Right forelimb (tissue), 1 donor: Measurements from ENCODE around the gene CDK18.

Experiments used
- DNase-seq: peaks from one replicate; pipeline ENCODE4 v3.0.0-alpha.2; 2018

The CDK18 gene

DNA sequence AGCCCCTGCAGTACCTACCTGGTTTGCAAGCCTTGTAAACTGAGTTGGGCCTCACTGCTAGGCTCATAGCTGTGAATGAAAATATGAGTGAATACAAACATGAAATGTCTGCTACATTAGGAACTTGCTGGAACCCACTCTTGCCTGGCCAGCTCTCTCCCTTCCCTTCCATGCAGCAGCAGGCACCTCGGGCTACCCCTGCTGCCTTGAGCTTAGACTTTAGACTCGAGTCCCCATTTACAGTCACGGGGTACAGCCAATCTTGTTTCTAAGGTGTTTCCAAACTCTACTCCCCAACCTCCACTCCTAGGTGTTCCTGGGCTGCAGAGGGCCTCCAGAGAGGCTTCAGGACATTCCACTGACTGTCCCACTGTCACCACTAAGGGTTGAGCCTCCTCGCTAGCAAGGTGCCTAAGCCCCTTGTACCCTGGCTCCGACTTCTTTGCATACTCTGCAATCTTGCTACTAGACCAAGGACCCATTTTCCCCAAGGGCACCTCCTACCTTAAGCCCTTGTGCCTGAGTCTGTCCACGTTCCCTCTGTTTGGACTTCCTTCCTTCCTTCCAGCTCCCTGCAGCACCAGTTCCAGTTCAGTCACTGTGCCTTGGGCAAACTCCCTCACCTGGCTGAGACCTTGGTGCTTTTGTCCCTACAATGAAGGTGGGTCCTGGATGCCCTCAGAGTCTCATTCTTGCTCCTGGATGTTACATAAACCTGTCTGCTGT lies 36.9 kb downstream of the CDK18 start:
- DNase-seq: no peak

DNA sequence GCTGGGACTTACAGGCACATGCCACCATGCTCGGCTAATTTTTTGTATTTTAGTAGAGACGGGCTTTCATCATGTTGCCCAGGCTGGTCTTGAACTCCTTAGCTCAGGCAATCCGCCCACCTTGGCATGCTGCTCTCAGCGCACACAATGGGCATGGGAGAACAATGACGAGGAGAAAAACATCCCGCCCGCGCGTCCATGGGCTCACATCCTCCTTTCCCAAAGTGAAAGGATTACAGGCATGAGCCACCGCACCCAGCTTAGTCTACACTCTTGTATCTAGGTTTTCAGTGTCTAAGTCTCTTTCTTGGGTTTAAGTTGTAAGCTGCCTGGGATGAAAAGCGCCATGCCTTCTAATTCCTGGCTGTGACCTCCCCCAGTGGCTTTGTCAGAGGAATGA lies 37.9 kb downstream of the CDK18 start:
- no peak for DNase-seq

- DNase-seq: peak; percentile 77
Observed at GRCh38 chr1:205543351-205544301, 39.2 kb downstream of the CDK18 start.

DNA sequence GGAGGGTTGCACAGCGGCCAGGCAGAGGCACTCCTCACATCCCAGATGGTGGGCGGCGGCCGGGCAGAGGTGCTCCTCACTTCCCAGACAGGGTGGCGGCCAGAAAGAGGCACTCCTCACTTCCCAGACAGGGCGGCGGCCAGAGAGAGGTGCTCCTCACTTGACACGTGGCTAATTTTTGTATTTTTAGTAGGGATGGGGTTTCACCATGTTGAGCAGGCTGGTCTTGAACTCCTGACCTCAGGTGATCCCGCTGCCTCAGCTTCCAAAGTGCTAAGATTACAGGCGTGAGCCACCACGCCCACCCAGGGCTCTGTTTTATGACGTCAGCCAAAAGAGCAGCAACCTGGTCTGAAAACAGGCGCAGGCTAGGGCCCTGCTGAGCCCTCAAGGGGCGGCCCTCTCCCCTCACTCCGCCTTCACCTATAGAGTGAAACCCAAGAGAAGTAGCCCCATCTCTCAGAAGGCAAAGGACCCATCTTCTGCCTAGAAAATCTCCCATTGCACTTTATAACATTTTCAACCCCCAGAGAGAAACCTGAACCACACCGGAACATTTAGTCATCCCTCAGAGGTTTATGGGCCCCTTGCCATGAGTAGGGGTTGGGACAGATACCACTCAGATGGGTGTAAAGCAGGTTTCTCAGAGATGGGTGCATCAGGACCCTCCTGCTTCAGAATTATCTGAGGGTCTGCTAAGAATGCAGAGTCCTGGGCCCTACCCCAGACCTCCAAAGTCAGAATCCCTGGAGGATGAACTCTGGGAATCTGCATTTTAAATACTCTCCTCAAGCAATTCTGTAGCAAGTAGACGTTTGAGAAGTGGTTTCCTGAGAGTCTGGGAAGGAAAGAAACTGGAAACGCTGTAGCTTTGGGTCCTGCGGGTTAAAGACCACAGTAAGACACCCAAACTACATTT lies 40.8 kb downstream of the CDK18 start:
- no peak for DNase-seq

- DNase-seq: no peak
Observed at GRCh38 chr1:205545991-205546390, 41.5 kb downstream of the CDK18 start.

- DNase-seq: no peak
Observed at GRCh38 chr1:205546541-205546940, 42.1 kb downstream of the CDK18 start.

DNA sequence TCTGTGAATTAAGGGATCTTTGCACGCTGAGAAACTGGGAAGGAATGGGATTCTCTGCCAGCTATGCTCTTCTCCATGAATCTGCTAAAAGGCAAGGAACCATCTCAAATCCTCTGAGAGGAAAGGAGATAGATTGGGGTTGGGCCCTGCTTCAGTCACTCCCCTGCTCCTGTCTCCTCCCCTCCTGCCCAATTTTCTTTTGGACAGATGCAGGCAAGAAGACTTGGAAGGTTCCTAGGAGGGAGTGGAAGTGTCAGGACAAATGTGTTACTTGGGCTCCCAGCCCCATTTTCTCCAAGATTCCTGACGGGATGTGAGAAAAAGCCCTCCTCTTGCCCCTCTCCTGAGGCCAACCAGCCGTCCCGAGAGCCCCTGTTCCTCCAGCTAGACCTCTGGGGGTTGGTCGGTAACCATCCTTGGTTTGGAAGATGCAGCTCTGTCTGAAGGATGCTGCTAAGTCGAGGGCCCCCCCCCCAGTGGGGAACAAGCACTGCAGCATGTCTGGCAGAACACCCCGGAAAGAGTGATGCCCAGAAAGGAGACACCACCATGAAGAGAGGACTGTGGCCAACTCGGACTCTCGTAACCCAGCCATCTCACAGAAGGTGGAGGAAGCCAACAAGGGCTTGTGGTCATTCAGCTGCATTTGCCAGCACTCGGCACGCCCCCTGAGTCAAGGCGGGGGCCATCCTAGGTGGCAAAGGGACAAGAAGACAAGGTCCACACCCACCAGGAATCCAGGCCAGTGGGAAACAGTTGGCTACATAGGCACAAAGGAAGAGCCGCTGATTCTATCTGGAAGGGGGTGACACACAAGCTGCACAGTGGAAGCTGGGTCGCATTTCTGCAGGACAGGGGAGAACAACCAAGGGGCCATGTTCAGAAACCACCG lies 43.7 kb downstream of the CDK18 start:
- no peak for DNase-seq

- no peak for DNase-seq
Observed at GRCh38 chr1:205554026-205554811, 49.8 kb downstream of the CDK18 start.

- DNase-seq: no peak
Observed at GRCh38 chr1:205561501-205562203, 57.2 kb downstream of the CDK18 start.

DNA sequence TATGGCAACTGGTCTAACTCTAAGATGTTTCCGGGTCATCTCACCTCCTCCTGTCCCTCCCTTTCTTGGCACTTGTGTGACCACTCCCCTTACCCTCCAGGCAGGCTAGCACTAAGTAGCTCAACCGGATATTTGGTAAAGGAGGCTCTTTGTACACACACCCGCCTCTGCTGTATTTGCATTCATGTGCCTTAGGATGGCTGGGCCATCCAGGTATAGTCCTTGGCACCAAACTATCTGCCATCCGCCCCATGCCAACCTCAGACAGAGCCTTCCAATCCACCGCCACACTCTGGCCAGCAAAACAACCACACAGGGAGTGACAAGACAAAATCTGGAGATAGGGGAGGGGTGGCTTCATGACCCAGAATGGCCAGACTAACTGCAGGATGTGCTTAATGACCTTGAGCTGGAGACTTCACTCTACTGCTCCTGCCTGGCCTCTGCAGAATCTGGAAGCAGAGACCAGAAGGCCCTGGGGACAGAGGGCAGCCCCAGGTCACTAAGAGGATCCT lies 59.5 kb downstream of the CDK18 start:
- no peak for DNase-seq

GRCh38 chr1:205565799-205566198 lies 61.3 kb downstream of the CDK18 start:
- DNase-seq: no peak

DNA sequence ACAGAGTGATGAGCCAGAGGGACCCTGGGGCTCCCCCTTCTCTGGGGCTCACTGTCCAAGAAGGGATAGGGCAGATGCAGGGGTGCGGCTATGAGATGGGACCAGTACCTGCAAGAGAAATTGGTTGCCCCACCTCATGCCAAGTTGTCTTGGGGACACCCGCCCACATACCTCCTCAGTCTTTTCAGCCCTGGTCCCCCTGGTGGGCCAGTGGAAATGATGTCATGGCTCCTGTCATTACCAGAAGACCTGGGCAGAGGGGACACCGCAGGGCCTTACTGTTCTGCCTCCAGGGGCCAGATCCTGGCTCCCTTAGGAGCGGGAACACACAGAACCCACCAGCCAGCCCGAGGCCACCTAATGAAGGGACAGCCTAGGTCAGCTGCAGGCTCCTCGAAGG lies 63.2 kb downstream of the CDK18 start:
- no peak for DNase-seq

DNA sequence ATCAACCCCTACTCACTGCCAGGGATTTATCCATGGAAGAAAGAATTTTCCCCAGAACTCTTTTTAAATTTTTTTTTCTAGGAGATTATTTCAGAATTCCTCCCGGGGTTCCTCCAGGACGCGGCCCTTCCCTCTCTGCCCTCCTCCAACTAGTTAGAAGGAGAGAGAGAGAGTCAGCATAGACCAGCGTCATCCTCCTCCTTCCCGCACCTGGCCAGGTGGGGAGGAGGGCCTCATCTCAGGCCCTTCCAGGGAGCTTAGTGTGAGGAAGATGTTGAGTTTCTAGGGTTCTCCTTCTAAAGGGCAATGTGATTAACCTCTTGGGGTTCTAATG lies 63.6 kb downstream of the CDK18 start:
- no peak for DNase-seq

- DNase-seq: no peak
Observed at GRCh38 chr1:205568469-205569361, 64.2 kb downstream of the CDK18 start.

- DNase-seq: no peak
Observed at GRCh38 chr1:205569411-205570172, 65.1 kb downstream of the CDK18 start.

- no peak for DNase-seq
Observed at GRCh38 chr1:205570173-205570501, 65.7 kb downstream of the CDK18 start.

GRCh38 chr1:205570796-205571537 lies 66.5 kb downstream of the CDK18 start:
- no peak for DNase-seq

GRCh38 chr1:205571747-205572146 lies 67.3 kb downstream of the CDK18 start:
- no peak for DNase-seq
